NB4 (cell line): ENCODE data around the gene FADS3.

Source experiments
- MAX ChIP-seq: IDR thresholded peaks from 2 replicates; pipeline ENCODE4 v1.6.1; 2011; ENCODE audit warnings: low read depth, low read length
- MYC ChIP-seq: IDR thresholded peaks from 2 replicates; pipeline ENCODE4 v1.6.1; 2011; ENCODE audit warnings: low read depth, low read length
- POLR2A ChIP-seq: IDR thresholded peaks from 2 replicates; pipeline ENCODE4 v1.6.1; 2011; ENCODE audit warnings: mild to moderate bottlenecking; ENCODE audit not compliant: insufficient read length; ENCODE audit errors: extremely low read depth
- TF ChIP-seq, protein P1 (sequence below): IDR thresholded peaks from one replicate; pipeline ENCODE4 v1.5.1; 2012; ENCODE audit warnings: low read depth, low read length

DNA sequence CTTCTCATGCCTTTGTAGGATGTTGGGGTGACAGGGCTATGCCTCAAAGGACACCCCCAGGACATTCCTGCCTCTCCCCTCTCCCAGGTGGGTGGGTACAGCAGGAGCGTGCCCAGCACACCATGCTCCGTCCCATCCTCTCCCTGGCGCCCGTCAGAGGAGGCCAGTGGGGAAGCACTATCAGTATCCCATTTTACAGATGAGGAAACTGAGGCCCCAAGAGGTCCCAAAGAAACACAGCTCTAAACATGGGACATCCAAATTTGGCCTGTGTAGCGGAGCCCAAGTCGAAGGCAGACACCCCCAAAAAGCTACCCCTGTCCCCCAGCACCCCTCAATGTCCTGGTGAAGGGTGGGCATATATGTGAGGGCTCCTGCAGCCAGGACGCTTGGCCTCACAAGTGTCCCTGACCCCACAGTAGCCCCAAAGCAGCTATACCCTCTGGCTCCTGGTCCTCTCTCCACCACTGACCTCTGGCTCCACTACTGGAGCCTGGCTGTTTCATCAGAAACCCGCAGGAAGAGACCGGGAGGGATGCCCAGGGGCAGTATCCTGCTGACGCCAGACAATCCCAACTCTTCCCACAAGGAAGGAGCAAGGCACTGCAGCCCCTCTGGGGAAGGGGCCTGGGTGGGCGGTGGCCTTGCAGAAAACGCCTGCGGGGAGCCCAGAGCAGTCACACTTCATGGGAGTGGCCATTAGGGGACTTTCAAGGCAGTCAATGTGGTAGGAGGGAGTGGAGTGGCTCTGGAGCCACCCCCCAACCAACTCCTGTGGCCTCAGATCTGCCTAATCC, 5.4 kb downstream of the FADS3 start:
- TF ChIP-seq, protein P1, sequence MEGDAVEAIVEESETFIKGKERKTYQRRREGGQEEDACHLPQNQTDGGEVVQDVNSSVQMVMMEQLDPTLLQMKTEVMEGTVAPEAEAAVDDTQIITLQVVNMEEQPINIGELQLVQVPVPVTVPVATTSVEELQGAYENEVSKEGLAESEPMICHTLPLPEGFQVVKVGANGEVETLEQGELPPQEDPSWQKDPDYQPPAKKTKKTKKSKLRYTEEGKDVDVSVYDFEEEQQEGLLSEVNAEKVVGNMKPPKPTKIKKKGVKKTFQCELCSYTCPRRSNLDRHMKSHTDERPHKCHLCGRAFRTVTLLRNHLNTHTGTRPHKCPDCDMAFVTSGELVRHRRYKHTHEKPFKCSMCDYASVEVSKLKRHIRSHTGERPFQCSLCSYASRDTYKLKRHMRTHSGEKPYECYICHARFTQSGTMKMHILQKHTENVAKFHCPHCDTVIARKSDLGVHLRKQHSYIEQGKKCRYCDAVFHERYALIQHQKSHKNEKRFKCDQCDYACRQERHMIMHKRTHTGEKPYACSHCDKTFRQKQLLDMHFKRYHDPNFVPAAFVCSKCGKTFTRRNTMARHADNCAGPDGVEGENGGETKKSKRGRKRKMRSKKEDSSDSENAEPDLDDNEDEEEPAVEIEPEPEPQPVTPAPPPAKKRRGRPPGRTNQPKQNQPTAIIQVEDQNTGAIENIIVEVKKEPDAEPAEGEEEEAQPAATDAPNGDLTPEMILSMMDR, result no peak
- TF ChIP-seq MYC, result no peak
- no peak for TF ChIP-seq POLR2A
- TF ChIP-seq MAX, result no peak
